Stimulated activated CD4-positive, alpha-beta T cell treated with anti-CD3 and anti-CD28 coated beads, Interleukin-1b, Interleukin-23, amount 100 ng/mL, for 24 hours (primary cell): ENCODE data around the gene LRRC32.
A peak's percentile ranks its signal among the peaks of the same experiment; 100 is the strongest.

ENCODE experiments used
- DNase-seq, 4 experiments: peaks; one replicate each; pipeline ENCODE4 v3.0.0-alpha.2; 2020; ENCODE audit warnings: low read depth in 4 of 4, low spot score in 1 of 4

Gene LRRC32

DNA sequence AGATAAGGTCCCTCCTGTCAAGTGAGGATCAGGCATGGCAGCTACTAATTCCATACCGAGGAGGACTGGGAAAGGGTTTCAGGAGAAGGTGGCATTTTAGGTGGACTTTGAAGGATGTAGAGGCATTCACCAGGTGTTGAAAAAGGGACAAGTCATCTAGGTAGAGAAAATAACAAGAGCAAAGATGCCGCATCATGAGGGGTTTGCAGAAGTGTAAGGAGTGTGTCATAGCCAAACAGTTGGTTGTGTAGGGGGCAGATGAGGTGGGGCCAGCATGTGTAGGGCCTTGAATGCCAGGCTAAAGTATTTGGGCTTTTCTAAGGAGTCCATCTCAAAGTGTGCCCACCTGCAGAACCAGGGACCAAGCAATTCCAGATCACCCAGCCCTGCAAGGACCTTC, 11.6 kb upstream of the LRRC32 start:
- no peak for DNase-seq

DNA sequence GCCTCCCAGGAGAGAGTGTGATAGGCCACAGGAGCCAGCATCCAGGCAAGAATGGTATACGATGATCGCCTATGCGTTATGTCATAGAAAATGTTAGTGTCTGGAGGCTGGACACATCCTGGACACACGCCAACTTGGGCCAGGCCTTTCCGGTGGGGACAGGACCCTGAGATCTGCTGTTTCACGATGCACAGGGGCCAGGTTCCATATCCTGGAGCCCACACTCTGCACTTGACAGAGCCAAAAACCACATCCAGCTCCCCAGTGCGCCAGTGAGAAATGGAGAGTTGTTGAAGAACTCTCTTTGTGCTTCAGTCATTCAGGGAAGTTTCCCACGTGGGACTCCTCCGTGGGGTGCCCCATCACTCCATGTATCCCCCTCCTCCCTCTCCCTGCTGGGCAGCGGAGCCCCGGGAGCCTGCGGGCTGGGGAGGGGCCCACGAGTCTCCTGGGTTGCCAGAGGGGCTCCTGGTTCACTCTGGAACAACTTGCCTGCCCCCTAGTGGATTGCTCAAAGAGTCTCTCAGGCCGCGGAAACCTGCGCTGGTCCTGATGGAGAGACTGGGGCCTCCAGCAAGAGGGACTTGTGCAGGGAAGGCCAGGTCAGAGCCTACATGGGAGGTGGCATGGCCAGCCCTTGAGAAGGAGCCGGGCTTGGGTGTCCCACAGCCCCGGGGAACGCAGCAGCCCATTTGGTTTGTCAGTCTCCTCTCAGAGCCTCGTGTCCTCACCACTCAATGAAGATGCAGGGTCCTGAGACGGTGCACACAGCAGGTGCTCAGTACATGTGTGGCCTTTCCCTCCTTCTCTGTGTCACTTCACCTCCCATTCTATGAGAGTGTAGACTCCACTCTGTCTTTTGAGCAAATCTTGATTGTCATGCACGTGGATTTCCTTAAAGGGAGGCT, 10.2 kb upstream of the LRRC32 start:
- DNase-seq: peak; percentile 27 to 56 (median 40)

DNA sequence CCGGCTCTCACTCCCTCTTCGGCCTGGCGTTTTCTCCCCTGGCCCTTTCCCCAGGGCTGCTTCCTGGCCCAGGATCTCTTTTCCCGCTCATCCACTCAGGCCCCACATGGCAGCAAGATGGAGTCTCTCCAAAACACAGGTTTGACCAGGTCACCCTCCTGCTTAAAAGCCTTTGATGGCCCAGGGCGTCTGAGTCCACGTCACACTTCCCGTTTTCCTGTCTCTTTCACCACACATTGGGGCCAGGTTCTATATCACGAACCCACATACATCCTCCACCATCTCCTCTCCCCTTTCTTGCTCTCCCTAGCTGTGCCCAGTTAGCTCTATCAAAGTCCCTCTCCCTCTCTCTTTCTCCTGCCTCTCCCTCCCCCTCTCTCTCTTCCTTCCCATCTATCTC, 7.8 kb upstream of the LRRC32 start:
- DNase-seq: no peak

DNA sequence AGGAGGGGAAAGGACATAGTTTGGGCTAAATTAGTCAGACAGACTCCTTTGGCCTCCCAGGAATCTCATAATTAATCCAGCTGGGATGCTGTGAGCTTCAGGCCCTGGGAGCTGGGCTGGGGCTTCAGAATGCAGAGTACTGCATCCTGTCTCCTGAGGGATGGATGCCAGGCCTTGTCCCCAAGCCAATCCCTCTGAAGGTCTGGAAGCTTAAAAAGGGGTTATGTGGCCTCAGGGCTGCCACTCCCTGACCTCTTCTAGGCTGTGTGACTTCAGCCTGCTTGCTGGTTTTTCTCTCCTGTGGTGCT, 6.9 kb upstream of the LRRC32 start:
- DNase-seq: no peak

DNA sequence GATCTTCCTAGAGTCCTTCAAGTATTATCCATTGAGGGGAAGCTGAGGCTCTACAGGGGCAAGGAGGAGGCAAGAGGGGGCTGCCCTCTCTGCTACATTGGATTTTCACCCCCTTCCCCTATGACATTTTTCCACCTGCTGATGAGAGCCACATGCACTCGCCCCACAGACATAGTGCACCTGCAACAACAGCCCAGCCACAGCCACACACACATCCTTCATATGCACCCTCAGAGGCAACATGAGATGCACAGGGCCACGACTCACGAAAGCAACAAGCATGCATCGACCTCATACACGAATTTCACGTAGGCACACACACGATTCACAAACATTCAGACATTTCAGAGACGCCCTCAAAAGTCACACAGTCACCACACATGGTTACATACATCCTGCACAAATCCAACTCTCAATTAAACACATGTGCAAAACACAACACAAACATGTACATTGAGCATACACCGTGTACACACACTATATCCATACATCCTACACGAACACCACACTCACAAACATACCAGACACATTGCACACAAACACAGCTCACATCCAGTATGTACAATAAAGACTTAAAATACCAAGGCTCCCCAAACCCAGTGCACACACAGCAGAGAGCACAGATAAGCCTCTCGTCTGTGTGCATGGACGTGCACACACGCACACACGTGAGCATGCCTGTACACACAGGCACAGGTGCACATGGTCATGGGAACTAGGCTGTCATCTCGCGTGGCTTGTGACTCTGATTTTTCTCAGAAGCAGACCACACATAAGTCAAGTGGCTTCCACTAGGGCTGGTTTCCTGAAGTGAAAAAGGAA, 6.3 kb upstream of the LRRC32 start:
- no peak for DNase-seq

DNA sequence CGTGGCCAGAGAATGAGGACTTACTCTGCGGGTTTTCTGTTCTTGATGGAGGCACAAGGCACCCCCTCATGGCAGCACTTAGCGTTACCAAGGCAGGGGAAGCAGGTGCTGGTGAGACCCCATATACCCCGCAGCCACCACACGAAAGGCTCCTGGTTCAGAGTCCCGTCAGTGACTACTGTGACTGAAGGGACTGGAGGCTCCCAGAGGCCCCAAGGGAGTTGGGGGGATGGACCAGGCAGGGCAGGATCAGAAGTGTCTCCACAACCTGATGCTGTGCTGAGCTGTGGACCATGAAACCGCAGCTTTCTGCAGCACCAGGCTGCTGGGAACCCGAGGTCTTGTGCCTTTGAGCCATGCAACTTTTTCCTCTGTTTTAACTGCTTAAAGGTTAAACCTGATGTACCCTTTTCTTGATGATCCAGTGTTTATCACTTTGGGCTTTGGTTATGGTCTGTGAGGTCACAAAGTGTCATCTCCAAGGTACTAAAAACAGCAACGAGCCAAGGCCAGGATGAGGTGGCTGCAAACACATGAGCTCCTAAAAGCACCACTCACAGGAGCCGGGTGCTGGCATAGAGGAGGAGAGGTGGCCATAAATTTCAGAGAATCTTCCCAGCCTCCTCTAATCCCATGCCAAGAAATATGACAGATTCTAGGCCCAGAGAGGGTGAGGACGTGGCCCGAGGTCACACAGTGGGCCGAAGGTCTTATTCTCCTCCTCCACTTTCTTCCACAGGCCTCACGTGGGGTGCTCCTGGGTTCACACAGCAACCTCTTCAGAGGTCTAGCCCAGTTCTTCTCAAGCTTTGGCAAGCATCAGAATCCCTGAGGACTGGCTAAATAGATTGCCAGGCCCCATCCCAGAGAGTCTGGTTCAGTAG, 4.2 kb upstream of the LRRC32 start:
- no peak for DNase-seq

DNA sequence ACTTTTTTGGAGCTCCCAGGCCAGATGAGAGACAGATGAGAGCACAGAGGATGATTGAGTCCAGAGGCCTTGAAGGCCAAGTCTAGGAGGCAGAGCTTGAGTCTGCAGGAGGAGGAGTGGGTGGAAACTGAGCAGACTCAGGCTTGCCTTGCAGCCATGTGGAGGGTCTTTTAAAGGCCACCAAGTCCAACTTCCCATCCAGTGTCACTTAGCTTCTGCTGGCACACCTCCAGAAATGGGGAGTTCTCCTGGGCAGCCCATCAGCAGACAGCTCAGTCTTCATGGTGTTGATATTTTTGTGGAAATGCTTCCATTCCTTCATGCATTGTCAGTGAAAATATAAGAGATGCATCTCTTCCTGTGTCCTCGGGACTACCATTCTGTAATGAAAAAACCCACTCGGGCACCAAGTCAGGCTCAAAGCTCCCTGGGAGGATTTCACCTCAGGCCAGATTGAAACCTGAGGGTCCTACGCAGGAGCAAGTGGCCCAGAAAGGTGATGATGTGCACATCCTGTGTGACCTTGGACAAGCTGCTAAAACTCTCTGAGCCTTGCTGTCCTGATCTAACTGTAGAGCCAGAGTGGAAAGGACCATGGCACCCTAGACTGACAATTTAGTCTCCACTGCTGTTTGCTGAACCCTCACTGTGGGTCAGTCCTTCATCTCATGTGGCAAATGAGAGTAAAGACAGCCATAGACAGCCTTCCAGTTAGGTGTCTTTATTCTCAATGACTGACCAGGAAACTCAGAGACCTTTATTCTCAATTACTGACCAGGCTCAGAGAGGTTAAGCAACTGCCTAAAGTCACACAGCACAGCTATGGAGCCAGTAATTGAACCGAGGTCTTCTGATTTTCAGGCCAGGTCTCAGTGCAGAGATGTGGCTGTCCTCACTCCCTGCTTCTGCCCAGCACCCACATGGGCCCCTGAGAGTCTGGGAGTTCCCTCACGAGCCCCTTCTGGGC, 2.9 kb upstream of the LRRC32 start:
- DNase-seq: no peak

DNA sequence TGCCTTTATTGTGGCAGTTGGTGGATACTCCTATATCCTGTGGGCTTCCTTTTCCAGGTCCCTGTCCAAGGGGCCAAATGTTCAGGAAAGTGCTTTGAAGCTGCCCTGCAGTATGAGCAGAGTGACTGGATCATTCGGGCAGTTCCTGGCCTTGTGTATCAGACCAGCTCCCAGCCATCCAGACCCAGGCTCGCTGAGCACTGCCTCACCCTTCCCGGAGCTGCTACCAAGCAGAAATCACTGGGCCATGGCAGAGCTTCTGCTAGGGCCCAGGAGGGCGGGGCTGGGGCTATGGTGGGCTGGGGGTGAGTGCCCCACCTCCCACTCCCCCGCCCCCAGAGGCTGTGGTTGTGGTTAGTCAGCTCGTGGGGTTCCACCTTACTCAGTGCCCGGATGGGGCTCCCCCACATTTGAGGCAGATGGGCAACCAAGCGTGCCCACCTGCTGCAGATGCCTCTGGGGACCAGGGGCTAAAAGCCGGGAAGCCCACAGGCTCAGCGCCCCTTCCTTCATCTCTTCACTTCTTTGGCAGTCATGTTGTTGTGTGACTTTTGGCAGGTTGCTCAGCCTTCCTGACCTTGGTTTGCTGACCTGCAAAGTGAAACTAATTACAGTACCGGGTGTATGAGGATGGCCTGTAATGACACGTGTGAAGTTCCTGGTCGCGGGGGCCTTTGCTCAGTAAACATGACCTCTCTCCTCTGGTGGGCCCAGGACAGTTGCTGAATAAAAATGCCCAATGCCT, 2.1 kb upstream of the LRRC32 start:
- no peak for DNase-seq

DNA sequence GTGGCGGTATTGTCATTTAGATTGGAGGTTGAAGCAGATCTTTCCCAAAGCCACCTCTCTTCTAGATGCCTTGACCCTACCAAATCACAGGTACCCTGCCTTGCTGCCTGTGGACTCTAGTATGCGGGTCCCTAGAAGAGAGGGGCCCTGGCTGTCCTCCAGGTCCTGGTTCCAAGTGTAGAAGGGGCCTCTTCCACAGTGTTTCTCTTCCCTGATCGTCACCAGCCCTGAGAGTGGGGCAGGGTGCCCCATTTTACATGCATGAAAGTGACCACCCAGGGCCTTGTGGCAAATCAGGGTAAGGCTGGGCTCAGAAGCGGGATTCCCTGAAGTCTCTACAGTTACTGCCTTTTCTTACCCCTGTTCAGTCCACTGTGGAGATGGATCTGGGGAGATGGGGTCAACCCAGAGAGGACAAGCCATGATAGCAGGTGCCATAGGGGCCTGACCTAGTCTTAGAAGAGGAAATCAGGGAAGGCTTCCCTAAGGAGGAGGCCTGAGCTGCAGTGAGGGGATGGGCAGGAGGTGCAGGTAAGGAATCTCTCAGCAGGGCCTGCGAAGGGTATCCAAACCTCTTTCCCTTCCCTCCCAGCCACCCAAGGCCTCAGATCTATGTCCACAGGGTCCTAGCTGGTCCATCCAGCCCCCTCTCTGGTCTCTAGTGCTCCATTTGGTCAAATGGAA, 1.2 kb upstream of the LRRC32 start:
- no peak for DNase-seq

DNA sequence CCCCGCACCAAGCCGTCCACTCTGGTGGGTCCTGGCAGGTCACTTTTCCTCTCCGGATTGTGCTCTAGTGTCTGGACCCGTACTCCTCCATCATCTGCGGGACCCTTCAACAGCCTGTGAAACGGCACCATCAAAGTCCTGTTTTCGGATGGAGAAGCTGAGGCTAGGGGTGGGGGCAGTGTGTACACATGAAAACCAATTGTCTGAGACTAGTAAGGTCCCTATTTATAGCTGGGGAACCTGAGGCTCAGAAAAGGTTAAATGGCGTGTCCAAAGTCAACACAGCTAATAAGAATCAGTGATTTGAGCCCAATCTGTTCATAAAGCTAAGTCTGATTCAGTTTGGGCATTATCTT, 668 bp upstream of the LRRC32 start:
- no peak for DNase-seq

DNA sequence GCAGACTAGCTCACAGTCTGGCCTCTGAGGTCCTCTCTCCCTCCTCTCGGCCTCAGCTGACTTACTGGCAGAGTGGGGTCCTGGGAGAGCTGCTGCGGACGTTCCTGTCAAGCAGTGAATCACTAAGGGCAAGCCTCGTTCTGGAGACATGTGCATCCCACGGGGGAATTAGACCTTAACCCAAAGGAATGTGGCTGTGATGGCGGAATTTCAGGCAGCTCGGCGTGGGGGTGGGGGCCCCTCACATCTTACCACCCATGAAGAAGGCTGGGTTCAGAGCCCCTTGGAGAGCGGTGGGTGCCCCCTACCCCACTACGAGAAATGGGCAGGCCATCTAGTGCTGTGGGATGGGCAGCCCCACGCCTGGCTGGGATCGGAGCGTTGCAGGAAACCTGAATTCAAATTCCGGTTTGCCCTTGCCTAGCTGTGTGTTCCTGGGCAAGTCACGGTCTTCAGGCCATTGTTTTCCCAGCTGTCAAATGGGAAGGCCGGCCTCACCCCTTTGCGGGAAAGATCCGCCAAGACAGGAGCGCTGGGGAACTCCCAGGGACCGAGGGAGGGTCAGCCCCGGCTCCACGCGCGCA, 554 bp downstream of the LRRC32 start:
- no peak for DNase-seq

DNA sequence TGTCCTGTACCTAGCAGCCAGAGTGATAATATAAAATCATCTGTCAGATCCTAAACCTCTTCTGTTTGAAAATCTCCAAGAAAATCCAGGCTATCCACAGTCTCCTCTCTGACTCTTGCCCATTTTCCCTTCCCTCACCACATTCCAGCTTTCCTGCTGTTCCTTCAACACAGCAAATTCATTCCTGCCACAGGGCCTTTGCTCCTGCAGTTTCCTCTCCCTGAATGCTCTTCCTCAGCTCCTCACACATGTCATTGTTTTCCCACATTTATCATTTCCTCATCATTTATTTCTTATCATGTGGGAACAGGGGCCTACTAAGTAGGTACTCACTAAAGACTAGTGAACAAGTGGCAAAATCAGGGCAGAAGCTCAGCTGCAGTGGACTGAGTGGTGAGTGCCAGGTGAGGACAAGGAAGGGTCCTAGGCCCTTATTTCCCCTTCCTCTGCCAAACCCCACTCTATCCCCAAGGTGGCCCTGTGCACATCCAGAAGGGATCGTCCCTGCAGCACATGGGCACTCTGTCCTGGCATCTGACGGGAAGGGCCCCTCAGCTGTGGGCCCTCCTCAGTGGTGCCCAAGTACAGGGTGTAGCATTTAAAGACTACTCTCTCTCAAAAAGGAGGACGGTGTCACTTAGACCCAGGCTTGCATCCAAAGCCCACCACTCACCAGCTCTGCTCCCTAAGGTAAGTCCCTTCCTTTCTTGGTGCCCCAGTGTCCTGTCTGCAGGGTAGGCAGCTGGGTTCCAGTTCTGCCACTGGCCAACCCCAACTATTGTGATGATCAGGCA, 2.0 kb downstream of the LRRC32 start:
- no peak for DNase-seq

DNA sequence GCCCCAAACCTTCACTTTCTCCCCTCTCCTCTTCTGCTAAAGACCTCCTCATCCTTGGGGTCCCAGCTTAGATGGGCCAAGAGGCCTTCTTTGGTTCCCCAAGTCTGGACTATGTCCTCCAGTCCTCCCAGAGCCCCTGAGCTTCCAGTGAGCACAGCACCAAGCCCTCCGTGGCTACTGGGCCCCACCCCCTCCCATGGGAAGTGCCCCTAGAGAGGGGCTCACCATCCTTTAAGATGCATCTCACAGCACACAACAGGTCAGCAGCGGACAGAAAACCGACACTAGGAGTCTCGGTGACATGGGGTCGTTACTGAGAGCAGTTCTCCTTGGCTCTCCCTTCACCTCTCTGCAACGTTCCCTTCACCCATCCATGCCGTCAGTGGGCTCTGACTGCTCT, 2.7 kb downstream of the LRRC32 start:
- DNase-seq: no peak

DNA sequence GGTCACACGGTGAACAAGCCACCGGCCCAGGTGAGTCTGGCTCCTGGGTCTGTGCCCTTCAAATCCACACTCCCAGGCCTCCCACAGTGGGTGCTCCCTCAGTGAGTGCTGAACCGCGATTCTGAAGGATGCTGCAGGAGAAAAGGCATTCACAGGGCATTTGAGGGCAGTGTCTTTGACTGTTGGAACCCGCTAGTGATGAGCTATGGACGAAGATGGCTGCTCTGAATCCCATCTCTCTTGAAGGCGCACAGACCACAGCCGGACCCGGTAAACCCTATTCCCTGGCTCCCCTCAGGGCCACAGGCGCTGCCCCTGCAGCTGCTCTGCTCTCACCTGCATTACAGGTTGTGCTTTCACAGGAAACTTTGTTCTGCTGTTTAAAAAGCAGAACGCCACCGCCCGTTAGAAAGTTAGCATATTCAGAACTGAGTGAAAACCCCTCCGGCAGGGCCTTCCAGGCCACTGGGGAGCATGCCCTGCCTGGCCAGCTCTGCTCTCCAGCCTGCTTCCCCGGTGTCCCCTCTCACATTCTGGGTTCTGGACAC, 3.2 kb downstream of the LRRC32 start:
- no peak for DNase-seq

DNA sequence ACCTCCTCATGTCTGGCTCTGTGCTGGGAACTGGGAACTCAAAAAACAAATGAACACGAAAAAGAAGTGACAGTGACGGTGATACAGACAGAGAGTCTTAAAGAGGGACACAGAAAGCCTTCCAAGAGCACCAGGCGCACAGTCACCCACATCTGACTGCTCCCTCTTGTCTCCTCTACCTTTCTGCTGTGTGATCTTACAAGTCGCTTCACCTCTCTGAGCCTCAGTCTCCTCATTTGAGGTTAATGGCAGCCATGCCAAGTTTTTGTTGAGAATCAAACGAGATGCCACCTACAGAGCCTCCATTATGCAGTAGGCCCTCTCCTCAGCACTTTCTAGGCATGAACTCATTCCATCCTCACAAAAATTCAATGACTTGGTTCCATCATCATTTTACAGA, 3.7 kb downstream of the LRRC32 start:
- DNase-seq: no peak

DNA sequence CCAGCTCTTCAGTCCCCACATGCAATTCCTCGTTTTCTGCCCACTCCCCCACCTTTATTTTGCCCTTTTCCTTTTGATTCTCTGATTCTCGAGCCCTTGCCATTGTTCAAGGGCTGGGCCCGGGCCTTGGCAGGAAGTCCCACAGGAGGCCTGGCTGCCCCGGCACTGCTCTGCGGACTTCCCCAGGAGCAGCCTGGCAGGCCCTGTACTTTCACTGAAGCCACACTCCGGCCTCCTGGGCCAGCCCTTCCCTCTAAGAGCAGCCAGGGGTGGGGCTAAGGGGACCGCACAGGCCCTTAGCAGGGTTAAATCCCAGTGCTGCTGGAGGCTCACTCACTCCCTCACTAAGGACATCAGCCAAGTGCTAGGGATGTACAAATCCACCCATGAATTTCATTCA, 4.1 kb downstream of the LRRC32 start:
- no peak for DNase-seq

DNA sequence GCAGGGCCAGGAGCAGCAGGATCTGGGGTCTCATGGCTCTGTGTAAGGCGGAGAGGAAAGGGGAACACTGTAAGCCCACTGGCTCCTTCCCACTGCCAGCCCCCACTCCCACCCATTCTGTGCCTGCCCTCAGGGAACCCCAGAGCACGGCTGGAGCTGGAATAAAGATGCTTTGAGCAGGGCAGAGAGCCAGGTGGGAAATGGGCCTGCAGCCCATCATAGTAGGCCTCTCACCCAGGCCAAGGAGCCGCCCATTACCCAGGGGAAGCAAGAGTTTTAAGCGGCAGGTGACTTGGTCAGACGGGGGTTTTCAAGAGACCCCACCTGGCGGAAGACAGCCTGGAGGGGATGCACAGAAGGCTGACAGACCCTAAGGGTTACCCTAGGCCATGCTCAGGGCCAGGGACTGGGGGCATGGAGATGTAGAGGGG, 4.6 kb downstream of the LRRC32 start:
- no peak for DNase-seq

DNA sequence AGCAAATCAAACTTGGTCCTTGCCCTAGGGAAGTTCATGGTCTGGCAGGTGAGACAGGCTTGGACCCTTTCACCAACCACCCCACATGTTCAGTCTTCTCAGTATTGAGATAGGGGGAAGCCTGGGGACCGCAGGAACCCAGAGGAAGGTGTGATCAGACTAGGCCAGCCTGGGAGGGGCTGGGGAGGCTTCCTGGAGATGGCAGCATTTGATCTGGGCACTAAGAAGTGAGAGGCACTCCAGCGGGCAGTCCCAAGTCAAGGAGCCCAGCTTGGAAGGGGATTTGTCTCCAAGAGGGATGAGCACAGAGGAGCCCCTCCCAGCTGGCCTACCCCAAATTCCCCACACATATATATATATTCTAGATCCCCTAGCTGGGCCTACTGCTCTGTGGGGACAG, 5.4 kb downstream of the LRRC32 start:
- DNase-seq: no peak
